Heart left ventricle (tissue), 16 donors: ENCODE results near the gene GDF10. TPM values are rescaled to one million over a fixed set of nuclear protein-coding genes. Genes with fewer than 3 reads are reported as not detected.

Experiments
- ATAC-seq, 4 donors: fragments of 200-7000 bp; cut with Tn5 transposase; one replicate each; pipeline ENCODE4 v1.9.1; 2020 to 2022; ENCODE audit warnings: moderate library complexity in 4 of 4, mild to moderate bottlenecking in 3 of 4, moderate number of reproducible peaks in 1 of 4
- DNase-seq, 5 donors: peaks; one replicate each; pipeline ENCODE4 v3.0.0-alpha.2; 2020
- H3K27ac ChIP-seq, 12 donors: fragments of 200-600 bp; sonication (generic) in 4 of 12; one replicate each; pipeline versions ENCODE4 v1.5.0 to v1.8.0; 2016 to 2022; ENCODE audit warnings: mild to moderate bottlenecking in 2 of 12
- H3K27me3 ChIP-seq, 9 donors: fragments of 200-600 bp; sonication (generic) in 2 of 9; one replicate each; pipeline versions ENCODE4 v1.5.1 to v1.8.0; 2016 to 2022; ENCODE audit warnings: mild to moderate bottlenecking in 3 of 9
- H3K36me3 ChIP-seq, 9 donors: fragments of 200-600 bp; sonication (generic) in 2 of 9; one replicate each; pipeline versions ENCODE4 v1.5.0 to v1.8.0; 2018 to 2022; ENCODE audit warnings: mild to moderate bottlenecking in 2 of 9
- H3K4me1 ChIP-seq, 12 donors: fragments of 200-600 bp; sonication (generic) in 4 of 12; one replicate each; pipeline versions ENCODE4 v1.5.0 to v1.8.0; 2016 to 2022; ENCODE audit warnings: mild to moderate bottlenecking in 3 of 12
- H3K4me3 ChIP-seq, 12 donors: fragments of 200-600 bp; sonication (generic) in 4 of 12; one replicate each; pipeline versions ENCODE4 v1.5.0 to v1.8.0; 2017 to 2022; ENCODE audit warnings: mild to moderate bottlenecking in 9 of 12, moderate library complexity in 4 of 12
- H3K9me3 ChIP-seq, 12 donors: fragments of 200-600 bp; sonication (generic) in 4 of 12; one replicate each; pipeline versions ENCODE4 v1.5.0 to v1.8.0; 2016 to 2022; ENCODE audit warnings: mild to moderate bottlenecking in 1 of 12
- CTCF ChIP-seq, 12 donors: fragments of 200-600 bp; sonication (generic) in 4 of 12; IDR thresholded peaks; one replicate each; pipeline versions ENCODE4 v1.5.0 to v1.8.0; 2018 to 2022; ENCODE audit warnings: antibody characterized with exemption in 12 of 12, mild to moderate bottlenecking in 5 of 12
- POLR2A ChIP-seq, 2 donors: fragments of 450-650 bp; IDR thresholded peaks; one replicate each; pipeline ENCODE4 v1.6.1; 2017; ENCODE audit warnings: antibody characterized with exemption in 2 of 2, mild to moderate bottlenecking in 2 of 2, moderate library complexity in 2 of 2
- WGBS, 4 donors: extraction: QIAGEN DNeasy Blood & Tissue Kit in 2 of 4; methylation state at CpG; one replicate each; pipeline versions ENCODE4 v1.1.5 to v1.1.7; 2013 to 2018; 5-methylcytosine and 5-hydroxymethylcytosine counted together
- intact Hi-C, 10 donors: fragments of 100-400 bp; cut with DNase I; formaldehyde crosslinking; loops; one replicate each; pipeline versions ENCODE4 v1.11.1 to v1.14.2; 2022
- polyA plus RNA-seq, 2 donors: library from polyadenylated mRNA; stranded (reverse); fragments of 200-250 nt; gene quantifications; one replicate each; pipeline ENCODE4 v1.2.3, GENCODE V29; 2013
- total RNA-seq, 9 donors: library from RNA; depleted of rRNA in 2 of 9; stranded (reverse); fragments of >200 nt in 2 of 9; fragmentation: NEBNext Ultra II Directional in 3 of 9; extraction: Animal tissue kit (Norgen Biotek cat#: 25700) in 3 of 9; gene quantifications; one replicate each; pipeline versions ENCODE4 v1.1.0 to v1.2.4, GENCODE V29; 2016 to 2023
- donor health status: ischemic (EF 13 %, LVEDD 7.1; RV severe dilation, severe dysfunction).
- donor health status: healthy with polysubstance abuse.
- donor health status: DM: no; HTN: yes; CAD: no.
- donor health status: DM: no; HTN: no; CAD: no.
- donor health status: ischemic (EF 25% LVEDD 6.9; RV normal size, moderate dysfunction).
- donor health status: ischemic (EF 25% LVEDD 5.7; RV mildly dilated, moderate dysfunction).
- donor health status: healthy.
- donor health status: DM: yes; HTN: yes; CAD: no.
- donor health status: ischemic (EF 35%, LVEDD 5.7; RV mildly dilated, moderate dysfunction).
- donor health status: nonischemic (EF 11% LVEDD 7.7; RV severe dilation, severe dysfunction).
- donor health status: DM: yes; HTN: yes; CAD: no.
- donor health status: PGD.
- donor health status: ischemic (EF 29% LVEDD 5.4; RV normal size, mild dysfunction).
- donor health status: nonischemic (EF 23%, LVEDD 6.1; RV moderate dilation, normal function).

Gene GDF10
- total and polyA plus RNA-seq, 11 donors = 0.19 to 1.6 (median 0.30) TPM; not detected in 3

DNA sequence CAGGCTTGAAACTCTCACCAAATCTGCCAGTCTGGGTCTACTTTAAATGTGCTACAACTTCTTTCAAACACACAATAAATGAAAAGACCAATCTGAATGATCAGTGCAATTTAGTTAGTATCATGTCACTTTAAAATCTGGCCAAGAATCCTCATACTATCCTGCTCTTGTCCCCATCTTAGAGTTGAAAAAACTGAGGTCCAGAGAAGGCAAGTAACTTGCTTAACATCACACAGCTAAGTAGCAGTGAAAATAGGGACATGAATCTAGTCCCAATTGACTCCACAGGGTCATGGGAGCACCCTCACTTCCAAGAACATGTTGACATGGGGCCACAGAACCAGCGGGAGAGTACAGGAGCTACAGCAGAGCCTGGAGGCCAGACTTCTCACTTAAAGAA, 3.1 kb upstream of the GDF10 start:
- no peak for DNase-seq
- no peaks in the 10 kb centered on the region for H3K9me3 ChIP-seq
- H3K27ac ChIP-seq = no peak overlapping the region
- WGBS, 4 donors = 66 to 83% (median 74%) methylated on average over 1 of the region's 1 CpG
- H3K27me3 ChIP-seq = peaks cover 0 to 35% (median 17%) of the 10 kb centered on the region in 9 donors
- intact Hi-C loops = no loop called here
- no peak for ATAC-seq
- no peaks in the 10 kb centered on the region for H3K36me3 ChIP-seq
- TF ChIP-seq POLR2A (IDR thresholded peaks at IDR 0.05) (no peak), CTCF (IDR thresholded peaks at IDR 0.05) (no peak)
- no peak overlapping the region for H3K4me3 ChIP-seq
- peaks cover 0 to 13% (median 5%) of the 10 kb centered on the region in 12 donors for H3K4me1 ChIP-seq

- WGBS, 4 donors = 83 to 87% (median 84%) methylated on average over 12 of the region's 12 CpGs
- TF ChIP-seq POLR2A (IDR thresholded peaks at IDR 0.05) = no peak
- TF ChIP-seq CTCF (IDR thresholded peaks at IDR 0.05) = no peak
- DNase-seq (no peak), ATAC-seq (peak in 1 of 4 donors; percentile 19)
- H3K4me3 ChIP-seq = no peak overlapping the region
- intact Hi-C loops = no loop called here
- peak overlapping the region in 1 of 12 donors; percentile 68 for H3K27ac ChIP-seq
- no peaks in the 10 kb centered on the region for H3K36me3 ChIP-seq
- peaks cover 0 to 37% (median 17%) of the 10 kb centered on the region in 9 donors for H3K27me3 ChIP-seq
- peaks cover 0 to 13% (median 5%) of the 10 kb centered on the region in 12 donors for H3K4me1 ChIP-seq
- H3K9me3 ChIP-seq = no peaks in the 10 kb centered on the region
These were observed 2.0 kb upstream of the GDF10 start for GRCh38 chr10:47297866-47298540.

DNA sequence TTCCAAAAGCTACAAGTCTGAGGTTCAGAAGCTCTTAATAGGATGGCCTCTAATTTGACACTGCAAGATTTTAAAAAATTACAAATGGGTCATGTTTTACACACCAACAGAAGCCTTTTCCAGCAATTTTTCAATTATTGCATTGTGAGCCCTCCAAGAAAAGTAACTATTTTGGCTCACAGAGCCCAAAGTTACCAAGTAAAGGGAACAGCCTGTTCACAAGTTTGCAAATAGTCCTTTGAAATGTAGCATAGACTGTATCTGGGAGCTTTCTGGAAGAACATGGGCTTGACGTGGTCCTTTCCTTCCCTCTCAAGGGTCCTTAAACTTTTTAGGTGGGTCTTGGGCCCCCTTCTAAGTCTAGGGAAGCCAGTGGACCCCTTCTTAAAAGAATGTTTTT, 1.3 kb upstream of the GDF10 start:
- H3K4me3 ChIP-seq = no peak overlapping the region
- DNase-seq (no peak), ATAC-seq (no peak)
- H3K27ac ChIP-seq = peak overlapping the region in 1 of 12 donors; percentile 12
- no peak for TF ChIP-seq CTCF (IDR thresholded peaks at IDR 0.05)
- TF ChIP-seq POLR2A (IDR thresholded peaks at IDR 0.05) = no peak
- peaks cover 0 to 13% (median 5%) of the 10 kb centered on the region in 12 donors for H3K4me1 ChIP-seq
- no peaks in the 10 kb centered on the region for H3K36me3 ChIP-seq
- intact Hi-C loops = no loop called here
- H3K9me3 ChIP-seq = no peaks in the 10 kb centered on the region
- peaks cover 0 to 39% (median 17%) of the 10 kb centered on the region in 9 donors for H3K27me3 ChIP-seq
- 64 to 72% (median 67%) methylated on average over 1 of the region's 1 CpG for WGBS, 4 donors

- DNase-seq = no peak
- Histone ChIP-seq H3K4me1 (peaks cover 0 to 13% (median 5%) of the 10 kb centered on the region in 12 donors), H3K4me3 (peak overlapping the region; percentile 26 to 65 (median 50)), H3K36me3 (no peaks in the 10 kb centered on the region), H3K9me3 (no peaks in the 10 kb centered on the region), H3K27ac (peak overlapping the region in 1 of 12 donors; percentile 42), H3K27me3 (peaks cover 0 to 39% (median 17%) of the 10 kb centered on the region in 9 donors)
- TF ChIP-seq POLR2A (IDR thresholded peaks at IDR 0.05) (no peak), CTCF (IDR thresholded peaks at IDR 0.05) (peak in 4 of 12 donors; percentile 13 to 24 (median 16))
- intact Hi-C loops = no loop called here
- WGBS, 4 donors = 3 to 11% (median 3%) methylated on average over 17 to 57 of the region's 57 CpGs
- ATAC-seq = peak in 2 of 4 donors; percentile 45 to 63
These were observed 483 bp downstream of the GDF10 start for GRCh38 chr10:47300429-47300931.
